ENCODE measurements around the gene GPRASP2. TPM values are rescaled to one million over a fixed set of nuclear protein-coding genes. Genes with fewer than 3 reads are reported as not detected.

The GPRASP2 gene
- total and polyA plus RNA-seq, 10 donors, result 1.7 to 14.5 (median 8.8) TPM

- Histone ChIP-seq H3K27ac (no peak overlapping the region), H3K4me3 (no peak overlapping the region), H3K27me3 (replicated peaks in 1 of 7) (peaks cover 0 to 24% (median 11%) of the 10 kb centered on the region in 7 donors), H3K9me3 (no peaks in the 10 kb centered on the region), H3K4me1 (peaks cover 0 to 8% (median 0%) of the 10 kb centered on the region in 6 donors), H3K36me3 (no peaks in the 10 kb centered on the region)
- intact Hi-C loops (cut with DNase I; ENCODE audit: low total_unique reads), result no loop called here
- no peak for DNase-seq
- TF ChIP-seq POLR2AphosphoS5 (IDR thresholded peaks at IDR 0.05) (no peak), POLR2A (IDR thresholded peaks at IDR 0.05) (no peak)
- TF ChIP-seq, protein P1, sequence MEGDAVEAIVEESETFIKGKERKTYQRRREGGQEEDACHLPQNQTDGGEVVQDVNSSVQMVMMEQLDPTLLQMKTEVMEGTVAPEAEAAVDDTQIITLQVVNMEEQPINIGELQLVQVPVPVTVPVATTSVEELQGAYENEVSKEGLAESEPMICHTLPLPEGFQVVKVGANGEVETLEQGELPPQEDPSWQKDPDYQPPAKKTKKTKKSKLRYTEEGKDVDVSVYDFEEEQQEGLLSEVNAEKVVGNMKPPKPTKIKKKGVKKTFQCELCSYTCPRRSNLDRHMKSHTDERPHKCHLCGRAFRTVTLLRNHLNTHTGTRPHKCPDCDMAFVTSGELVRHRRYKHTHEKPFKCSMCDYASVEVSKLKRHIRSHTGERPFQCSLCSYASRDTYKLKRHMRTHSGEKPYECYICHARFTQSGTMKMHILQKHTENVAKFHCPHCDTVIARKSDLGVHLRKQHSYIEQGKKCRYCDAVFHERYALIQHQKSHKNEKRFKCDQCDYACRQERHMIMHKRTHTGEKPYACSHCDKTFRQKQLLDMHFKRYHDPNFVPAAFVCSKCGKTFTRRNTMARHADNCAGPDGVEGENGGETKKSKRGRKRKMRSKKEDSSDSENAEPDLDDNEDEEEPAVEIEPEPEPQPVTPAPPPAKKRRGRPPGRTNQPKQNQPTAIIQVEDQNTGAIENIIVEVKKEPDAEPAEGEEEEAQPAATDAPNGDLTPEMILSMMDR (IDR thresholded peaks at IDR 0.05 in 8 of 11, conservative IDR thresholded peaks at IDR 0.05 in 3 of 11), result no peak
- 43 to 57% (median 49%) methylated on average over 2 of the region's 2 CpGs for WGBS, 5 donors
These were observed 3.3 kb upstream of the GPRASP2 start for GRCh38 chrX:102708900-102709299.

- Histone ChIP-seq H3K27me3 (replicated peaks in 1 of 7) (peaks cover 0 to 19% (median 11%) of the 10 kb centered on the region in 7 donors), H3K4me1 (peaks cover 0 to 8% (median 0%) of the 10 kb centered on the region in 6 donors), H3K27ac (no peak overlapping the region), H3K4me3 (peak overlapping the region in 7 of 8 donors; percentile 35 to 72 (median 44)), H3K9me3 (no peaks in the 10 kb centered on the region), H3K36me3 (no peaks in the 10 kb centered on the region)
- TF ChIP-seq POLR2AphosphoS5 (IDR thresholded peaks at IDR 0.05) (no peak), POLR2A (IDR thresholded peaks at IDR 0.05) (no peak)
- TF ChIP-seq, protein P1 (IDR thresholded peaks at IDR 0.05 in 8 of 11, conservative IDR thresholded peaks at IDR 0.05 in 3 of 11), result no peak
- intact Hi-C loops (cut with DNase I; ENCODE audit: low total_unique reads), result loop anchor here (10.0 kb wide), 1 partner anchor 57 kb away; the partner anchor contains the start of gene GPRASP1
- DNase-seq, result peak; percentile 71
- WGBS, 5 donors, result 5 to 37% (median 19%) methylated on average over 14 to 19 of the region's 19 CpGs; no CpG with 5 or more reads in 1 of the 5 donors
These were observed 404 bp upstream of the GPRASP2 start for GRCh38 chrX:102711872-102712215.

GRCh38 chrX:102712981-102713625 lies 855 bp downstream of the GPRASP2 start:
- H3K27me3 ChIP-seq (replicated peaks in 1 of 7), result peaks cover 0 to 19% (median 11%) of the 10 kb centered on the region in 7 donors
- WGBS, 5 donors, result 5 to 43% (median 11%) methylated on average over 9 to 23 of the region's 23 CpGs
- H3K27ac ChIP-seq, result peak overlapping the region in 7 of 8 donors; percentile 63 to 79 (median 75)
- H3K9me3 ChIP-seq, result no peaks in the 10 kb centered on the region
- H3K4me3 ChIP-seq, result peak overlapping the region; percentile 24 to 72 (median 44)
- TF ChIP-seq POLR2A (IDR thresholded peaks at IDR 0.05), result no peak
- TF ChIP-seq, protein P1 (IDR thresholded peaks at IDR 0.05 in 8 of 11, conservative IDR thresholded peaks at IDR 0.05 in 3 of 11), result peak in 8 of 11 experiments; percentile 18 to 57 (median 48)
- H3K4me1 ChIP-seq, result peaks cover 0 to 8% (median 0%) of the 10 kb centered on the region in 6 donors
- intact Hi-C loops (cut with DNase I; ENCODE audit: low total_unique reads), result loop anchor here (10.0 kb wide), 1 partner anchor 58 kb away; the partner anchor contains the start of gene GPRASP1
- no peak for DNase-seq
- H3K36me3 ChIP-seq, result no peaks in the 10 kb centered on the region

DNA sequence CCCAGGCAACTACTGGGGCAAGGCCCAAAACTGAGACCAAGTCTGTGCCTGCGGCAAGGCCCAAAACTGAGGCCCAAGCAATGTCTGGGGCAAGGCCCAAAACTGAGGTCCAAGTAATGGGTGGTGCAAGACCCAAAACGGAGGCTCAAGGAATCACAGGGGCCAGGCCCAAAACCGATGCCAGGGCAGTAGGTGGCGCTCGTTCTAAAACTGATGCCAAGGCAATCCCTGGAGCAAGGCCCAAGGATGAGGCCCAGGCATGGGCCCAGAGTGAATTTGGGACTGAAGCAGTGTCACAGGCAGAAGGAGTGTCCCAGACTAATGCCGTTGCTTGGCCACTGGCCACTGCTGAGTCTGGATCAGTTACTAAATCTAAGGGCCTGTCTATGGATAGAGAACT lies 2.7 kb downstream of the GPRASP2 start:
- TF ChIP-seq, protein P1 (IDR thresholded peaks at IDR 0.05 in 8 of 11, conservative IDR thresholded peaks at IDR 0.05 in 3 of 11), result no peak
- no peak for TF ChIP-seq POLR2AphosphoS5 (IDR thresholded peaks at IDR 0.05)
- no peak for TF ChIP-seq POLR2A (IDR thresholded peaks at IDR 0.05)
- no peak for DNase-seq
- peaks cover 0 to 21% (median 11%) of the 10 kb centered on the region in 7 donors for H3K27me3 ChIP-seq (replicated peaks in 1 of 7)
- H3K9me3 ChIP-seq, result no peaks in the 10 kb centered on the region
- WGBS, 5 donors, result 72 to 100% (median 92%) methylated on average over 2 to 6 of the region's 6 CpGs
- peaks cover 0 to 11% (median 0%) of the 10 kb centered on the region in 6 donors for H3K4me1 ChIP-seq
- no peak overlapping the region for H3K4me3 ChIP-seq
- H3K36me3 ChIP-seq, result no peaks in the 10 kb centered on the region
- intact Hi-C loops (cut with DNase I; ENCODE audit: low total_unique reads), result loop anchor here (10.0 kb wide), 1 partner anchor 60 kb away; the partner anchor contains the start of gene GPRASP1
- no peak overlapping the region for H3K27ac ChIP-seq
